HG02943 (cell line): ENCODE measurements around the gene EGR4.
A peak's percentile ranks its signal among the peaks of the same experiment; 100 is the strongest.

Experiments
- ATAC-seq: cut with Tn5 transposase; IDR thresholded peaks from one replicate; pipeline ENCODE4 v1.9.1; 2021; ENCODE audit warnings: mild to moderate bottlenecking, low read depth, moderate library complexity; ENCODE audit not compliant: unreplicated experiment

The EGR4 gene

DNA sequence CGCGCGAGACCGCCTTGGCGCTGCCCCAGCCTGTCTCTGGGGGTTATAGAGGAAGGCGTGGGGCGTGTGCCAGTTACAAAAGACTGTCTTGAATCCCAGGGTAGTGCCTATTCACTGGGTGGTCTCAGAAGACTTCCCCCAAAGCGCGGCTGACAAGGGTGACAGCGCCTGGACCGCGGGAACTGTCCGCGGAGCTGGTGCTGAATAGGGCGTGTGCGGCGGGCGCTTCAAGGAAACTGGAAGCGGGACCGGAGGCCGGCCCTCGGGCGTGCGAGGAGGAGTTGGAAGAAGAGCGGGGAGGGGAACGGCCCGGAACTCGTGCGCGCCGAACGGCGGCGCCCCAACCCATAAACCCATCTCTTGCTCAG is 2.3 kb downstream of the EGR4 start:
- no peak for ATAC-seq

DNA sequence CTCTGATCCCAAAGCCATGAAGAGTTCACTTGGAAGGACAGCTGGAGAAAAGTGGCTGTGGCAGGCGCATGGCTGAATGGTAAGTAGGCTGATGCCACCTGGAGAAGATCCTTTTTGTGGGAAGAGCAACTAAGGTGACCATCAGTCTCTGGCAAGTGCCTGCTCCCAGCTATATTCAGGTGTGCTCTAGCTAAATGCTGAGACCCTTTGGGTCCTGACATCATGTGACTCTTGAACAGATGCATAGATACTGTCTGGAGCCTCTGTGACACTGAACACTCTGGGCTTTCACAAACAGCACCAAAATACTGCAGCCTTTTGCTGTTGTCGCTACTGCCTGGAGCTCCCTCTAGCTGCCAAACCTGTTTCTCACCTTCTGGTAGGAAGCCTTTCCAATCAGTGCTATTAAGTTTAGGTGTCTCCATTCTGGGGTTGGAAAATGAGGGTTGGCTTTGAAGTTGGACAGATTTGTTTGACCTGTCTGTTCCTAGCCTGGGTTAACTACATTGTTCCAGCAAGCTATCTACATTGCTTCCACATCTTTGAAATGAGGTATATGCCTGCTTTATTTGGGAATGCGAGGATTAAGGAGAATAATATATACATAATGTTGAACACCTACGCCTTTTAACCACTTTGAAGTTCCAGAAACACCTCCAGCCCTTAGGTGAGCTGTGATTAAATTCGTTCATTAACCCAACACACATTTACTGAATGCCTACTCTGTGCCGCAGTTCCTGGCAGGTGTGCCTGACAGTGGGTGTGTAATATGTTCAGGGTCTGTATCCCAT is 3.1 kb downstream of the EGR4 start:
- ATAC-seq, result no peak

DNA sequence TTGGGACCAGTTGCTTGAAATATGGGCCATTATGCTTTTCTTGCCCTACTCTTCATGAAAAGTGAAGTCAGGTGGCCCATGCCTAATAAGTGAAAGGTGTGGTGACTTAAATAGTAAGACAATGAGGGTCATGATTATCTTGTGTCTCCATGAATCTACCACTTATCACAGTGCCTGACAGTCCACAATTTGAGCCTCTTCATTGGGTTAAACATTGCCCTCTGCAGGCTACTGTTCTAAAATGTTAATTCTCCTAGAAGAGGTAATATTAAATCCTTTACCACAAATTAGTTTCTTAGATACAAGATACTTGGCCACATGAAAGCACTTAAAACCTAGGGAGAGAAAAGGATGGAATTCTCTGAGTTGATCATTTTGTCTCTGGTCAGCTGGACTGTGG is 4.0 kb downstream of the EGR4 start:
- ATAC-seq, result no peak

DNA sequence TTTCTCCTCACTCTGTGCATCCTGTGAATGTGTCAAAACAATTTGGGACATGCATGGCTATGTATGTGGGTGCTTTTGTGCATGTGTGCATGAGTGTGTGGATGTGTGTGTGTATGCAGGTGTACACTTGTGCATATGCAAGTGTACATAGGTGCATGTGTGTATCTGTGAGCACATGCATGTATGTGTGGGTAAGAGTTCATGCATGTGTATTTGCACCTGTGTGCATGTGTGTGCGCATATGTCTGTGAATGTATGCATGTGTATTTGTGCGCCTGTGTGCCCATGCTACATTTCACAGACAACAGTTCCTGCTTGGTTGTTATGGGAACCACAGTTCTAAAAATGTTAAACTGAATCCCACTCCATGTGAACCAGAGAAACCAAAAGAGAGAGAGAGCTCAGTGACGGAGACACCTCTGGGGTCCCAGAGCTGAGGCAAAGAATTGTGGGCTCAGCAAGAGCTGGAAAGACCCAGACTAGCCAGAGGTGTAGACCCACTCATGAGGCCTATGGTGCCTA is 7.2 kb downstream of the EGR4 start:
- ATAC-seq, result no peak

DNA sequence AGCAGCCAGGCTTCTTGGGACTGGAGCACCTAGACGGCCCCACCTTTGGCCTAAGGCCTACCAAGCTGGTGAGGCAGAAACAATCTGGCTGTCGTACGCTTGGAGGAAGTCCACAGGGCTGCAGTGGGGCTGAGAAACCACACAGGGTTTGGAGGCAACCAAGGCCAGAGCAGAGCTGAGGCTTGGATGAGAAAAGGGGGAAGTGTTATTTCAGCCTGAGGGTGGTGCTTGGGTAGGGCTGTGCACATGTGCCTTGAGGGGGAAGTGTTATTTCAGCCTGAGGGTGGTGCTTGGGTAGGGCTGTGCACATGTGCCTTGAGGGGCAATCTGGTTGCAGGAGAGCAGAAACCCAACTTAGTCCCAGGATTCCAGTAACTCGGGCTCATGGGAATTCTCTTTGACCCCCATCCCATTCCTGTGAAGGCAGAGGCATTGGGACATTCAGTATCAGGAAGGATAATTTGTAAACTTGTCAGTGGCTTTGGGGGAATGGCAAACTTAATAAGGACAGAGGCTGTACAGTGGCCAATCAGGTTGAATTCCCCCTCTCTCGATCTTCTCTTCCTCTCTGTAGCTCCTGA is 8.1 kb downstream of the EGR4 start:
- peak; percentile 51 for ATAC-seq

DNA sequence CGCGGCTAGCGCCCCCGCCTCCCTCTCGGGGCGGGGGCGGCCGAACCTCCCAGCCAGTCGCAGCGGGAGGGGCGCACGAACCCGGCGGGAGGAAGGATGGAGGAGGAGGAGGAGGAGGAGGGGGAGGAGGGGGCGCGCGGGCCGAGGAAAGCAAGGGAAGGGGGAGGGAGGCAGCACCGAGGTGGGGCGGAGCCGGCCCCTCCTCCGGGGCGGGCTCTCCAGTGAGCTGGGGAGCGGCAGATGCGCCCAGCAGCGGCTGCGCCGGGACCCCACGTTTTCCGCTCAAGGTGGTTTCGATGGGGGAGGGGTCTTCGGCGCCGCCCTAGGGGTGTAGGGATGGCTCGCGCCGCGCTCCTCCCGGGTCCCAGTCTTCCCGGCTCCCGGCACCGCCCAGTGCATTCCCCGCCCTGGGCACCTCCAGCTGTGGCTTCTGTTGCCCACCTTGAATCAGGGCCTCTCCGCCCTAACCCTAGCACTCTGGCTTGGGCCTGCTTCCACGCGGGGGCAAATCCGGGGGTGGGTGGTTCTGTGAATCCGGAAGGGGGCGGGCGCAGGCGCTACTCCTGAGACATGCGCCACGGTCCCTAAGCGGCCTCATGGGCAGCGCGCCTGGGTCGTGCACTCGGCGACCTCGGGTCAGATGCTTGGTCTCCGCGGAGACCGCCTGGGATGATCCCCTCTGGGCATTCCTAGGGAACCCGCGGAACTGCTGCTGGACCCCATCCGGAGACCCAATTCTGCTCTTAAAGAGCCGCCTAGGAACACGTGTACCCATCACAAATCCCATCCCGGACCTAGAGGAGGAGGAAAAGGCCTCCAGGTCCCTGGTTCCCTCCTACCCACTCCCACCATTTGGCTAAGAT is 8.8 kb downstream of the EGR4 start, which contains the start of gene FBXO41:
Gene FBXO41 (minus strand): TSS at position 183 of the 863 bp plus-strand sequence. CDS start 14,848 bp downstream, outside the sequence.
- ATAC-seq, result peak; percentile 71

DNA sequence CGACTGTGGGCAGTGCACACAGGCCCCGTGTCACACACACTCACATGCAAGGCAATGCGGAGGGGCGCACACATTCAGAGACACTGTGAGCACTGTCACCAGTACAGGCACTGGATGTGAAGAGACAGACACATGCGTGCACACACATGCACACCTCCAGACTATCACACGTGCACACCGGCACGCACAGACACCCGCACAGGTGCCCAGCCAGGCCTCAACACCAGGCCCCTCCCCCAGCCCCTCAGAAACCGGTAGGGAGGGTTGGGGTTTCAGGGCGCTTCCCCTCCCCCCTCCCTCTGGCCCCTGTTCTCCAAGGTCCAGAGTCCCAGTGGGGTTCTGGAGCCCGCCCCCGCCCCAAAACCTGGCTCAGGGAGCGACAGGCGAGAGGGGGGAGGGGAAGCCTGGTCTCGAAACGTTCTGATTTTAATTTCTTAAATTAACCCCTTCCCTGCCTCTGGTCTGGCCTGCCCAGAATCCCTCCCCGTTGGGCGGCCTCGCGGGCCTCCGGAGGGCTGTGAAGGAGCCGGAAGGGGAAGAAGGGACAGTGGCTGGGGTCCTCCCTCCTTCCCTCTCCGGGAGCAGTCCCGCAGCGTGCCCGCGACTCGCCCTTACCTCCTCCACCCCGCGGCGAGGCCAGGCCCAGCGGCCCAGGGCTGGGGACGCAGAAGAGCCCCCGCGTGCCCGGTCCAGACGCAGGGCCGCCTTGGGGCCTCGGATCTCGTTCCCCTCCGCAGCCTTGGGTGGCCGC is 9.6 kb downstream of the EGR4 start:
- ATAC-seq, result peak; percentile 12

DNA sequence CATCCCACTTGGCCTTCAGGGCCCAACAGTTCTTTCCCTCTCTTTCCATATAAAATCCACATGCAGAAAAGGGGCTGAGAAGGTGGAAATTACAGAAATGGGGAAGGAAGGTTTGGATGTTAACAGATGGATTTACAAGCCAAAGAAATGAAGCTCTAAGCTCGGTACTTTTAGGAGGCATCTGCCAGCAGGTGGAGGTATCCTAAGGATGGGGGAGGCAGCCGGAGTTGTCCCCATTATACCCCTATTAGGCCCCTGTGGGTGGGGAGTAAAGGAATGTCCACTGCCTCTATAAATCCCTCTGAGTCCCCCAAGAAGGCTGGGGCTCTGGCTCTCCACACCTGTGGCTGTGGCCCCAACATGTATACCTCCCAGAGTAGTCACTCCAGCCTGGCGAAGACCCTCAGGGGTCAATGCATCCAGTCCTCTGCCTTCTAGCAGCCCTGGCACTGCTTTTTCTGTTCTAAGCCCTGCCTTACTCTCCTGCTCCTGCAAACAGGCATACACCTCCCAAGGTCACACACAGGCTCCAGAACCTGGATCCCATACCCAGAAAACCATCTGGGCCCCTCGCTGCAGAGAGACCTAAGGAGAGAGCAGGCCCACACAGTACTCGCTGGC is 10.3 kb downstream of the EGR4 start:
- ATAC-seq, result no peak

DNA sequence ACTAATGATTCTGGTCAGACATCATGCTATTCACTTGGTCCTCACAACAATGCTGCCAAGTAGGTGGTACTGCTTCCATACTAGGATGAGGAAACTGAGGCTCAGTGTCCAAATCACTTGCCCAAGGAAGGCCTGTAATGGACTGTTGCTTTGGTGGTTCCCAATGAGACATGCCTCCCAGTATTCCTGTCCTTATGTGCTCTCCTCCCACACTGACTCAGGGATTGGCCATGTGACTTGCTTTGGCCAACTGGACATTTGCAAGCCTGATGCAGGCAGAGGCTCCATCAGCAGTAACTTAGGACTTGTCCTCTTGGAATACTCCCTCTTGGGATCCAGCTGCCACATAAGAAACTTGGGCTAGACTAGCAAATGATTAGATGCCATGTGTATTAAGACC is 12.1 kb downstream of the EGR4 start:
- no peak for ATAC-seq

DNA sequence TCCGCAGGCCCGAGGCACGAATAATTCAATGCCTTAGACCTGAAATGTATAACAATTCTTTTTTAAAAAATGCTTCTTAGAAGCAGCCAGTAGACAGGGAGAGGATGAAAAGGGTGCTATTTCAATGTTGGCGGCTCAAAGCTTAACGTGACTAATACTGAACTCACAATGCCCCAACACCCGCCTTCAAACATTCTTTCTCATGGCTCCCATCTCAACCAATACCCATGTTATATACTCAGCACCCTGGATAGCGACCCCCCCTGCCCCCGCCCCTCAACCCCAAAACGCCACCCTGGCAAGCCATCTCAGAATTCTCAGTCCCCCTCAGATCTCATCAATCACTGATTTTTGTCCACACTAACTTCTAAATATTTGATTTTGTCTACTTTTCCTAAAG is 13.5 kb downstream of the EGR4 start:
- no peak for ATAC-seq

DNA sequence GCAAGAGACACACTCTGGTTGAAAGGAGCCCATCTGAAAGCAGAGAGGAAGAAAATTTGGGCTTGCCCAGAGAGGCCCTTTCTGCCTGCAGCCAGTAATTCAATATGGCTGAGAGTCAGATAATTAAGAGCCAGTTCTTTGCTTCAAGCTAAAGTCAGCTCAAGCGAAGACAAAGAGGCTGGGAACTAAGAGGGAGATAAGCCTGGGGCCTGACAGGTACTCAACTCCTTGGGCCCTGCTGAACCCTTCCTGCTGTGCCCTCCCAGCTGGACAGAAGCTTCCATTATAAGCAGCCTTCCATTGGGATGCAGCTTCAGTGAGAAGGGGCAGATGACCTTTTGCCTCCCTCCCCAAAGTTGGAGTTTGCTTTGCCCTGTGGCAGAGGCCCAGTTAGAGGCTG is 21.1 kb downstream of the EGR4 start:
- ATAC-seq, result no peak

DNA sequence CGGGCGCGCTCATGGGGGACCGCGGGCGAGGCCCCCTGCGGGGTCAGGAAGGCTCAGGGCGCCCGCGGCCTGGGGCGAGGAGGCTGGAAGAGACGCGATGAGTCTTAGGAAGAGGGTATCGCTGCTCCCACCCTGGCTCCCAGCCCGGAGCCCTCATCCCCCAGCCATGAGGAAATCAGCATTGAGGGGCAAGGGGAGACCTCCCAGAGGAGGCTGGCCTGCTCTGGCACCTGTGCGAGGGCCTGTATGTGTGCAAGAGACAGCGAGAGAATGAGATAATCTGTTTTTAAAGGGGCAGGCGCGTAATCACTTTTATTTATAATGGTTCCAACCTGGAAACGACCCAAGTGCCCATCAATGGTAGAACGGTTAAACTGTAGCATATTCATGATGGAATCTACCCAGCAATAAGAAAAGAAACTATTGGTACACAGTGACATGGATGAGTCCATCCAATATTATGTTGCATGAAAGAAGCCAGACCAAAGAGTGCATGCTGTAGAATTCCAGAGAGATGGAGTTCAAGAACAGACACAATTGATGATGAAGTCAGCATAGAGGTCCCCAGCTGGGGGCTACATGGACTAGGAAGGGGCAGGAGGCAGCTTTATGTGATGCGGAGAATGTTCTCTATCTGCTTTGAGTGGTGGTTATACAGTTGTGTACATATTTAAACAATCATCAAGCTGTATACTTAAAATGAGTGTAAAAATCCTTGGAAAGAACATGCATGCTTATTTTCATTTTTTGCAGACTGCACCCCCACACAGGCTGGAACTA is 23.5 kb downstream of the EGR4 start:
- ATAC-seq, result no peak

DNA sequence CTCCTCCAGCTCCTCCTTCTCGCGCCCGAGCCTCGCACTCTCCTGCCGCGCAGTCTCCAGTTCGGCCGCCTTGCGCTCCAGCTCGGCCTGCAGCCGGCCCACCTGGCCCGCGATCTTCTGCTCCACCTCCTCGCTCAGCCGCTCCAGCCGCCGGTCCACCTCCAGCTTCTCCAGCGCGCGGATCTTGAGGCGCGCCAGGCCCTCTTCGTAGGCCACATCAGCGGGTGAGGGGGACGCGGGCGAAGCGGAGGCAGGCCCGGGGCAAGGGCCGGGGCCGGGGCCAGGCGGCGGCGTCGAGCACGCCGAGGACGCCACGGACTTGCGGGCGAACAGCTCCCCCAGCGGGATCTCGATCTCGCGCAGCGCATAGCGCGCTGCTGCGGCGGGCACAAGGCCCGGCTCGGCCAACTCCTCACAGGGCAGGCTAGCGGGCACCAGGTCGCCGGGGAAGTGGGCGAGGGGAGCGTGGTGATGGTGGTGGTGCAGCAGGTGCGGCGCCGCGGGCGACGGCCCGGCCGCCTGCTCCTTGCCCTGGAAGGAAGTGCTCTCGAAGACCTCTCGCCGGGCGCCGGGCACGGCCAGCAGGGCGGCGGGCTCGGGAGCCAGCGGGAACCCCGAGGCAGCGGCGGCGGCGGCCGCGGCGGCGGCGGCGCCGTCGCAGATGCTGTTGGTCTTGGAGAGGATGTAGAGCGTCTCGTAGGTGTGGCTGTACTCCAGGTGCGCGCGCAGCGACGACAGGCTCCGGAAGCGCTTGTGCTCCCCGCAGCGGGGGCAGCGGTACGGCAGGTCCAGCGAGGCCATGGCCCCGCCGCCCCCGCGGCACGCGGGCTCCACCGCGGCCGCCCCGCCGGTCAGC is 24.3 kb downstream of the EGR4 start:
- ATAC-seq, result peak; percentile 77

DNA sequence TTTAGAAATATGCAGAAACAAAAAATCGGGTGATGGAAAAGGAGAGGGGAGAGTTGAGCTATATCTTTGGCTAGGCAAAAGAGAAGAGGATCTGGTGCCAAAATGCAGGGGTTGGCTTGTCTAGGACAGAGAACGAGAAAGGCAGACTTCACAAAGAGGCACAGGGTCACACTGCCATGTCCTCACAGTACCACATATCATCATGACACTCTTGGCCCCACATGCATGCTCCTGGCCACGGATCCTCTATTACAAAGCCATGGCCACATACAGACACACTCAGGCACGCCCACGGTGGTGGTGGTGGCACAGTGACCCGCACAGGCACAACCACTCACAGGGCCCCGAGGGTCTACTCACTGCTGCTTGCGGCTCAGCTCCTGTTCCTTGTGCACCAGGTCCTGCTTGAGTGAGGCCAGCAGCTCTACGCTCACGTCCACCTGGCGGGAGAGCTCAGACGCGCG is 24.9 kb downstream of the EGR4 start:
- ATAC-seq, result no peak

DNA sequence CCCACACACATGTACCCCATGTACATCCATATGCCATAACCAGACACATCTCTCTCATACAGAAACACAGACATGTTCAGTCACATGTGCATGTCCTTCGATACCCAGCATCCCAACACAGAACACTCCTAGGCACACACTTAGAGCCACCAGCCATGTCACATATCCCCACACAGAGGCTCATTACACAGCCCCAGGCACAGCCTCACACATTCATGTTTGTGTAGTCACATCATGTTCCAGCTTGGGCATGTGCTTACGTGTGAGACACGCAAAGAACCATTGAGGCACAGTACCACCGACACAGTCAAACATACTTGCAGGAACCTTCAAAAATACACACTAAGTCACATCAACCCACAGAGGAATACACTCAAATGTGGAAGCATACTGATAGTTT is 26.3 kb downstream of the EGR4 start:
- no peak for ATAC-seq

DNA sequence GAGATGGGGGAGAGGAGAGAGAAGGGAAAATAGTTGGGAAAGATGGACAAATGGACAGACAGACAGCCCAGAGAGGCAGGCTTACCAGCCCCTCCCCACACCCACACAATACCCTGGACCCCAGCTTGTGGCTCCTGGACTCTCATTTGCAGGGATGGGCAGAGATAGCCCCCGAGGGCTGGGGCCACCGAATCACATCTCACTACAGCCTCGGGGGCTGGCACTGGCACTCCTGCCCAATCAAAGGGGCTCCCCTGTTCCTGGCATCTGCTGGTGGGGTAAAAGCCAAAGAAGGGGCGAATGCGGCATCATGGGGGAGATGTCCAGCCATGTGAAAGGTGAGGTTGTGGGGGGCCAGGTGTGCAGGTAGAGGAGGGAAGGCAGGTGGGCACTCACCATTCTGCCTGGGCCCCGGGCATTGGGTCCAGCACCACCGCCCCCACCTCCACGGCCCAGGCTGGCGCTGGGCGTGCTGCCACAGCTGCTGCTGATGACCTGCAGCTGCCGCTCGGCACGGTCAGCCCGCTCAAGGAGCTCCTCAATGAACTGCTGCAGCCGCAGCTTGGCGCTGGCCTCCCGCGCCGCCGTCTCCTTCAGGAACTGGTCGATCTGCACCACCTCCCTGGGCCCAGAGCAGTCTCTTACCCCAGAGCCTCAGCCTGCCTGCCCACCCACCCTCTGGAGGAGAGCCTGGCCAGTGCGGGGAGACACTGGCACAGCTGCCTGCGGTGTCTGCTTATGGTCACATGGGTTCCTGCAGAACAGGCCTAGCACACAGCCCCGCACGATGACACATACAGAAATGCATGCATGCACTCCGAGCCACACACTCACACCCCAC is 27.1 kb downstream of the EGR4 start:
- no peak for ATAC-seq

DNA sequence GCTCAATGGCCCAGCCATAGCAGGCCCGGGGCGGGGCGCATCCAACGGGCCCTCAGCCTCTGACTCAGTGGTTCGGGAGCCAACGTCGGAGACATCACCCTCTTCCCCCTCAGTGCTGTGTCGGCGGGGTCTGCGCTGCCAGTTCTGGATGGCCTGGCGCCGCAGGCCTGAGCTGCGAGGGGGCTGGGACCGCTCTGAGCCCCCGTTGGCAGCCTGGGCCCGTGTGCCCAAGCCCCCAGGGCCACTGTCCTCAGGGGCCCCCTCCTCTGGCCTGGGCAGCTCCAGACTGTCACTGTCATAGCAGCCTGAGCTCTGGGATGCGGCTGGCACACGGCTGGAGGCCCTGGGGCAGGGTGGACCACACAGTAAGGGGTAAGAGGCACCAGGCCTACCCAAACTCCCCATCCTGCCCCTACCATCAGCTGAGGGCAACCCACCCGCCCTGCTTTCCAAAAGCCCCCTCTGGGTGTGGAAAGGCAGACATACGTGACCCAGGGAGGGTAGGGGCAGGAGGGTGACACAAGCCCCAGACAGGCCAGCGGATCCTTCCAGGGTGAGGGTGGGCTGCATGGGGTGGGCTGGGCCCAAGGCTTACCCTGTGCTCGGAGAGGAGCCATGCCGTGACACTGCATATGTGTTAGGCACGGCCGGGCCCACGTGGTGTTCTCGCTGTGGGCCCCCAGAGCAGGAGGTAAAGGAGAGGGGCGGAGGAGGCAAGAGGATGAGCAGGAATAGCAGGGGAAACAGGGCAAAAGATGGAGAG is 27.9 kb downstream of the EGR4 start:
- no peak for ATAC-seq
